Ramos (cell line): ENCODE measurements around the gene LILRA1.
"Not testable (repeated sequence)": the region's sequence is repeated elsewhere in the genome, so short reads cannot be mapped to it uniquely, and the experiment has no call there.

Experiments
- in situ Hi-C: fragments of 300-500 bp; cut with MboI; formaldehyde crosslinking; loops from one replicate; pipeline ENCODE4 v1.14.3; 2022; ENCODE audit warnings: low sequenced_read_pairs; ENCODE audit not compliant: unreplicated experiment

Gene LILRA1

GRCh38 chr19:54593445-54593844 is at the start of gene LILRA1:
Gene LILRA1 (plus strand): TSS chr19:54593632. CDS start chr19:54594245, 613 bp downstream.
- in situ Hi-C loops = not testable (repeated sequence)

DNA sequence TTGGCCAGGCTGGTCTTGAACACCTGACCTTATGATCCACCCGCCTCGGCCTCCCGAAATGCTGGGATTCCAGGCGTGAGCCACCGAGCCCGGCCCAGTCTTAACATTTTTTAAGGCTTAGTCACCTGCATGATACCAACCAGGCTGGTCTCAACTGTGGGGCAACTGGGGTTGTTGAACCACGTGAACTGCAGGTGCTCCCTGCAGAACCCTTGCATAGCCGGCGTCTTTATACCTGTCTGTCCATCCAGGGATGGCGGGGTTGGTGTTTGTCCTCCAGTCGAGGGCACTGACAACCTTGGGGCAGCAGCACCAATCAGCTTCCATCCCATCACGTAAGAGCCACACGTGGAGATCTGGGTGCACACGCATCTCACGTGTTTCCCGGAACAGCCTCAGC is 44.6 kb upstream of the LILRA1 start:
- in situ Hi-C loops = no loop called here

DNA sequence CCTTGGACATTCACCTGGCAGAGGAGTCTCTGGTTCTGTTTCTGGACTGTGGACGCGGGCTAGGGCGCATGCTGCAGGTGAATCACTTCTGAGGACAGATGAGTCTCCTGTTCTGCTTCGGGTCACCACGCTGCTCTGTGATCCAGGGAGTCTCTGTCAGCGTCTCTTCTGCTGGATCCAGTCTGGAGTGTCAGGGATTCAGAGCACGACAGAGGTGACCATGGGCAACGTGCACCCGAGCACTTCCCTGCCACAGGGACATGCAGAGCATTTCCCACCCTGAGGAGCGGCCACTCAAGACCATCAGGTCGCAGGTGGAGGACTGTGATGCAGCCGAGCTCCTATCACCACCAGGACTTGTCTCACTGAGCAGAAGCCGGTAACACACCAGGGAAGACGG is 44.2 kb upstream of the LILRA1 start:
- in situ Hi-C loops = no loop called here

- in situ Hi-C loops = no loop called here
Measured at GRCh38 chr19:54551293-54551692, 42.1 kb upstream of the LILRA1 start.

- in situ Hi-C loops = no loop called here
Measured at GRCh38 chr19:54551950-54552912, 41.2 kb upstream of the LILRA1 start.

DNA sequence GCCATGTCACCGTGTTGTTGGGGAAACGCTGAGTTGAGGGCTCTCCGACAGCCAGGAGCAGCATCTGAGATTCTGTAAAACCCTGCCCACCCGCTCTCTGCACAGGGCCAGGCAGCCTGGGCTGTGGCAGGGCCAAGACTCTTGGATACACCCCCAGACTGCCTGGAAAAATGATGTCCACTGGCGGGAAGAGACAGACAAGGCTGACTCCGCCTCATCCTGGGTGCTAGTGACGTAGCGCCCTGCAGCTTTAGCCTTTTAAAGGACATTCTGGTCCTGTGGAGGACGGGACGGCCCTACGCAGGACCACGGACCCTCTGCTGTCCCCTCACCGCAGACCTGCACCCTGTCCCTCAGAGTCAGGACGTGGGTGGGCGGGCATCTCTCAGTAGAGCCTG is 40.5 kb upstream of the LILRA1 start:
- in situ Hi-C loops = no loop called here

DNA sequence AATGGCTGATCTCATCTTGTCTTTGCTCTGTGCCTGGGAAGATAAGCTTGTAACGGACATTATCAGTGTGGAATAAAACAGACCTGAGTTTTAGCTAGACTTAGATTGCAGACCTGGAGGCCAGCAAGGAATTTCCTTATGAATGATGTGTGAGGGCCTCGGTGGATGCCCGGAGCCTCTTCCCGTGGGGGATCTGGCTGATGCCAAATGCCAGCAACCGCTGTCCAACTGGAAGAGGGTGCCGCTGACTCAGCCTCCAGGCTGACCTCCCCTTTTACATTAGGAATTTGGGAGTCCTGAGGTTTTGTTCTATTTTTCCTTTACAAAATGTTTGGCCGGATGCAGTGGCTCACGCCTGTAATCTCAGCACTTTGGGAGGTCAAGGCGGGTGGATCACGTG is 39.4 kb upstream of the LILRA1 start:
- in situ Hi-C loops = no loop called here

DNA sequence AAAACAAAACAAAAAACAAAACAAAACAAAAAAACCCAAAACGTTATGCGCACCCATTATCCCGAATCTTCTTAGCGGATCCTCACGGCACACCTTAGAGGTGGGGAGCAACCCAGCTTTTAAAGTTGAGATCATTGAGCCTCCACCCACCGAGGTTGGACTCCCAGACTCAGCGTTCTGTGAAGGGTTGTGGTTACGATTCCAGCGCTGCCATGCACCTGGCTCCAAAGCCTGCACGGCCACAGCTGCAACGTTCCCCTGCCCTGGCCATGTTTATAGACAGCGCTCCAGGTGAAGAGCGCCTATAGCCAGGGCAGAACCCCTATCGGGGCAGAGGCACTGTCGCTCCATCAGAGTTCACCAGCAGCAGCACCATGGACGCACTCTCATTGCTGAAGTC is 38.5 kb upstream of the LILRA1 start:
- in situ Hi-C loops = no loop called here

GRCh38 chr19:54556194-54556593 is 37.2 kb upstream of the LILRA1 start:
- in situ Hi-C loops = no loop called here

GRCh38 chr19:54558339-54558738 is 35.1 kb upstream of the LILRA1 start:
- in situ Hi-C loops = no loop called here

GRCh38 chr19:54560881-54561385 is 32.5 kb upstream of the LILRA1 start:
- in situ Hi-C loops = no loop called here

DNA sequence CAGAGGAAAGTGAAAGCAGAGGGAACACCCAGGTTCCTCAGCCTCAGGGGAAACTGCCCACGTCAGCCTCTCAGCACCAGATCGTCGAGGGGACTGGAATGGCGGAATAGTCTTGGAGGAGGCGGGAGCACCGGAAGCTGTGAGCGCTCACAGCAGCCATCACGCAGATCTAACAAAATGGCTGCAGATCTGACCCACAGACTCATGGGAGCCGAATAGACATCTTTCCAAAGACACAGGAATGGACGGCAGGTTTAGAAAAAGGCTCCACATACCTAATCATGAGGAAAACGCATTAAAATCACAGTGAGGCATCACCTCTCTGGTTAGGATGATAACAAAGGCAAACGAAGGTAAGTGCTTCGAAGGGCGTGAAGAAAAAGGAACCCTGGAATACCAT is 31.6 kb upstream of the LILRA1 start:
- in situ Hi-C loops = no loop called here

DNA sequence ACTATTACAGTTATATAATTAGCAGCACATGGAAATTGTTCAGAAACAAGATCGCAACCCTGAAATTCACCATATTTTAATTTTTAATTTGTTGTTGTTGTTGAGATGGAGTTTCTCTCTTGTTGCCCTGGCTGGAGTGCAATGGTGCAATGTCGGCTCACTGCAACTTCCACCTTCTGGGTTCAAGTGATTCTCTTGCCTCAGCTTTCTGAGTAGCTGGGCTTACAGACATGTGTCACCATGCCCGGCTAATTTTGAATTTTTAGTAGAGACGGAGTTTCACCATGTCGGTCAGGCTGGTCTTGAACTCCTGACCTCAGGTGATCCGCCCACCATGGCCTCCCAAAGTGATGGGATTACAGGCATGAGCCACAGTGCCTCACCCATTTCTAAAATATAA is 30.2 kb upstream of the LILRA1 start:
- in situ Hi-C loops = not testable (repeated sequence)

DNA sequence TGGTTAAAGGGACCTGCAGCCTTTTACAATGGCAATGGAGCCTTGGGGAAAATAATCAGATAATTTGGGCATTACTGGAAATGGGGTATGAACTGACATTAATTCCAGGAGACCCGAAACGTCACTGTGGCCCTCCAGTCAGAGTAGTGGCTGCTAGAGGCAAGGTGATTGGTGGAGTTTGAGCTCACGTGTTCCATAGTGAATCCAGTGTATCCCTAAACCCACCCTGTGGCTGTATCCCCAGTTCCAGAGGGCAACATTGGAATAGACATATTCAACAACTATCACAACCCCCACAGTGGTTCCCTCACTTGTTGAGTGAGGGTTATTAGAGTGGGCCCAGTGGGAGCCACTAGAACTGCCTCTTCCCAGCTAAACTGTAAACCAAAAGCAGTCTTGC is 23.1 kb upstream of the LILRA1 start:
- in situ Hi-C loops = no loop called here

GRCh38 chr19:54571715-54572615 is 21.5 kb upstream of the LILRA1 start:
- in situ Hi-C loops = not testable (repeated sequence)

GRCh38 chr19:54572696-54573311 is 20.6 kb upstream of the LILRA1 start:
- in situ Hi-C loops = no loop called here

GRCh38 chr19:54573330-54573872 is 20.0 kb upstream of the LILRA1 start, which contains the start of gene LILRA2:
Gene LILRA2 (plus strand): TSS chr19:54573790. CDS start chr19:54573879, 89 bp downstream.
- in situ Hi-C loops = no loop called here

DNA sequence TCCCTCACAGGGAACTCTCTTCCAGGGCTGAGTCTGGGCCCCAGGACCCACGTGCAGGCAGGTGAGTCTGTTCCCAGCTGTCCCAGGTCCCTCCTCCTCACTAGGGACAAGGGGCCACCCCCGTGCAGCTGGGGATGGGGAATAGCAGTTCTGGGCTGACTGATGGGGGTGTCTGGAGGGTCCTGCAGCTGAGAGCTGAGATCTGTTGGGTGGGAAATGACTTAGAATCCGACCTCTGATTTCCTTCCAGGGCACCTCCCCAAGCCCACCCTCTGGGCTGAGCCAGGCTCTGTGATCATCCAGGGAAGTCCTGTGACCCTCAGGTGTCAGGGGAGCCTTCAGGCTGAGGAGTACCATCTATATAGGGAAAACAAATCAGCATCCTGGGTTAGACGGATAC is 19.4 kb upstream of the LILRA1 start:
- in situ Hi-C loops = no loop called here

DNA sequence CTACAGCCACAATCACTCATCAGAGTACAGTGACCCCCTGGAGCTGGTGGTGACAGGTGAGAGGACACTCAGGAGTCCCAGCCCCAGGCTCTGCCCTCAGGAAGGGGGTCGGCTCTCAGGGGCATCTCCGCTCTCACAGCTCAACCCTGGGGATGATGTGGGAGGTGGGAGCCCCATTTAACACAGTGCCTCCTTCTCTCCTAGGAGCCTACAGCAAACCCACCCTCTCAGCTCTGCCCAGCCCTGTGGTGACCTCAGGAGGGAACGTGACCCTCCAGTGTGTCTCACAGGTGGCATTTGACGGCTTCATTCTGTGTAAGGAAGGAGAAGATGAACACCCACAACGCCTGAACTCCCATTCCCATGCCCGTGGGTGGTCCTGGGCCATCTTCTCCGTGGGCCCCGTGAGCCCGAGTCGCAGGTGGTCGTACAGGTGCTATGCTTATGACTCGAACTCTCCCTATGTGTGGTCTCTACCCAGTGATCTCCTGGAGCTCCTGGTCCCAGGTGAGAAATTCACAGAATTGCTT is 18.8 kb upstream of the LILRA1 start:
- in situ Hi-C loops = loop anchor here (5.0 kb wide), 1 partner anchor 277 kb away; no protein-coding TSS in a partner anchor

GRCh38 chr19:54575205-54575604 is 18.2 kb upstream of the LILRA1 start:
- in situ Hi-C loops = loop anchor here (5.0 kb wide), 1 partner anchor 278 kb away; no protein-coding TSS in a partner anchor
